Adipose tissue (tissue), 3 donors: ENCODE data around the gene ORC4. TPM values are rescaled to one million over a fixed set of nuclear protein-coding genes. Genes with fewer than 3 reads are reported as not detected.
A peak's percentile ranks its signal among the peaks of the same experiment; 100 is the strongest.
"Not testable (repeated sequence)": the region's sequence is repeated elsewhere in the genome, so short reads cannot be mapped to it uniquely, and the experiment has no call there.

Source experiments
- H3K27ac ChIP-seq: one replicate; pipeline ENCODE4 v1.5.1; 2013; ENCODE audit warnings: low read depth, low read length
- WGBS, 3 donors: extraction: QIAGEN DNeasy Blood & Tissue Kit; methylation state at CpG; one replicate each; pipeline ENCODE4 v1.1.7; 2013; 5-methylcytosine and 5-hydroxymethylcytosine counted together
- polyA plus RNA-seq, 3 donors: library from polyadenylated mRNA; stranded (reverse); fragments of 200-250 nt; gene quantifications; one replicate each; pipeline ENCODE4 v1.2.3, GENCODE V29; 2013
- donor health status: healthy with polysubstance abuse.
- donor health status: Bipolar disorder and iron deficiency.
- donor health status: healthy.

The ORC4 gene
- polyA plus RNA-seq, 3 donors: 8.3 to 14.4 (median 8.9) TPM

- no peak overlapping the region for H3K27ac ChIP-seq
- WGBS, 3 donors: 37 to 49% (median 47%) methylated on average over 1 of the region's 1 CpG
Observed at GRCh38 chr2:148022351-148022750, 1.8 kb upstream of the ORC4 start.

- no peak overlapping the region for H3K27ac ChIP-seq
- WGBS, 3 donors: 4 to 8% (median 6%) methylated on average over 3 of the region's 3 CpGs
Observed at GRCh38 chr2:148021886-148022285, 1.3 kb upstream of the ORC4 start.

- 0 to 1% (median 0%) methylated on average over 9 to 11 of the region's 11 CpGs for WGBS, 3 donors
- H3K27ac ChIP-seq: peak within 1 kb of the TSS; percentile 97
Observed at GRCh38 chr2:148021059-148021861, 723 bp upstream of the ORC4 start, which contains the start of gene MBD5. MBD5 (plus strand) TSS chr2:148021091.

- WGBS, 3 donors: 78 to 87% (median 79%) methylated on average over 5 of the region's 5 CpGs
- no peak overlapping the region for H3K27ac ChIP-seq
Observed at GRCh38 chr2:148014616-148015015, 5.9 kb downstream of the ORC4 start.

- no peak overlapping the region for H3K27ac ChIP-seq
- WGBS, 3 donors: 89 to 100% (median 95%) methylated on average over 2 of the region's 2 CpGs
Observed at GRCh38 chr2:148013876-148014275, 6.7 kb downstream of the ORC4 start.

- 97 to 99% (median 98%) methylated on average over 7 of the region's 7 CpGs for WGBS, 3 donors
- H3K27ac ChIP-seq: not testable (repeated sequence)
Observed at GRCh38 chr2:148008411-148008810, 12.1 kb downstream of the ORC4 start.

GRCh38 chr2:148007219-148007900, 13.2 kb downstream of the ORC4 start:
- no peak overlapping the region for H3K27ac ChIP-seq

GRCh38 chr2:148006249-148007007, 14.1 kb downstream of the ORC4 start:
- H3K27ac ChIP-seq: no peak overlapping the region
- WGBS, 3 donors: 74 to 94% (median 91%) methylated on average over 6 of the region's 6 CpGs

More at GRCh38 chr2:148007219-148007900, 13.2 kb downstream of the ORC4 start:
- WGBS, 3 donors: 78 to 98% (median 79%) methylated on average over 5 of the region's 5 CpGs

- H3K27ac ChIP-seq: not testable (repeated sequence)
Observed at GRCh38 chr2:148002420-148002819, 18.1 kb downstream of the ORC4 start.

- 91 to 97% (median 94%) methylated on average over 1 of the region's 1 CpG for WGBS, 3 donors
- no peak overlapping the region for H3K27ac ChIP-seq
Observed at GRCh38 chr2:148000095-148000494, 20.4 kb downstream of the ORC4 start.

GRCh38 chr2:147999126-147999525, 21.4 kb downstream of the ORC4 start:
- H3K27ac ChIP-seq: no peak overlapping the region
- 62 to 66% (median 63%) methylated on average over 2 of the region's 2 CpGs for WGBS, 3 donors

- no peak overlapping the region for H3K27ac ChIP-seq
- WGBS, 3 donors: 77 to 87% (median 85%) methylated on average over 4 of the region's 4 CpGs
Observed at GRCh38 chr2:147998203-147998602, 22.3 kb downstream of the ORC4 start.

- no peak overlapping the region for H3K27ac ChIP-seq
Observed at GRCh38 chr2:147996828-147997227, 23.7 kb downstream of the ORC4 start.

GRCh38 chr2:147994965-147995364, 25.6 kb downstream of the ORC4 start:
- H3K27ac ChIP-seq: not testable (repeated sequence)
- WGBS, 3 donors: 97 to 100% (median 98%) methylated on average over 7 of the region's 7 CpGs

- WGBS, 3 donors: 43 to 52% (median 50%) methylated on average over 4 of the region's 4 CpGs
- no peak overlapping the region for H3K27ac ChIP-seq
Observed at GRCh38 chr2:147989809-147990403, 30.6 kb downstream of the ORC4 start.

- H3K27ac ChIP-seq: no peak overlapping the region
- 95 to 97% (median 97%) methylated on average over 3 of the region's 3 CpGs for WGBS, 3 donors
Observed at GRCh38 chr2:147989102-147989501, 31.4 kb downstream of the ORC4 start.

GRCh38 chr2:147980940-147981528, 39.5 kb downstream of the ORC4 start:
- 94 to 98% (median 96%) methylated on average over 5 of the region's 5 CpGs for WGBS, 3 donors
- no peak overlapping the region for H3K27ac ChIP-seq

GRCh38 chr2:147977679-147978078, 42.9 kb downstream of the ORC4 start:
- 94 to 100% (median 97%) methylated on average over 3 of the region's 3 CpGs for WGBS, 3 donors
- H3K27ac ChIP-seq: no peak overlapping the region
